ENCODE measurements around the gene POLE. TPM values are rescaled to one million over a fixed set of nuclear protein-coding genes. Genes with fewer than 3 reads are reported as not detected.

The POLE gene
- total RNA-seq, 1 donor from 2014 or later = 154 TPM

GRCh38 chr12:132689227-132689626 lies 2.1 kb upstream of the POLE start:
- intact Hi-C loops (cut with micrococcal nuclease) = loop anchor here (5.0 kb wide), 2 partner anchors 393 to 547 kb away; partner anchors contain the start of genes DDX51, NOC4L and ZNF140

GRCh38 chr12:132686825-132687210 lies 324 bp downstream of the POLE start:
- intact Hi-C loops (cut with micrococcal nuclease) = loop anchor here (1.0 to 5.0 kb wide), 5 partner anchors 23 to 545 kb away; partner anchors contain the start of genes ANKLE2, DDX51, NOC4L and PGAM5

- intact Hi-C loops (cut with micrococcal nuclease) = loop anchor here (5.0 kb wide), 2 partner anchors 397 to 543 kb away; partner anchors contain the start of genes DDX51, NOC4L and ZNF140
These were observed 1.7 kb downstream of the POLE start for GRCh38 chr12:132685400-132685799.

GRCh38 chr12:132677492-132677891 lies 9.7 kb downstream of the POLE start:
- intact Hi-C loops (cut with micrococcal nuclease) = no loop called here

GRCh38 chr12:132675757-132676432 lies 11.2 kb downstream of the POLE start:
- intact Hi-C loops (cut with micrococcal nuclease) = no loop called here

- intact Hi-C loops (cut with micrococcal nuclease) = no loop called here
These were observed 12.6 kb downstream of the POLE start for GRCh38 chr12:132674561-132674960.

GRCh38 chr12:132673288-132674179 lies 13.6 kb downstream of the POLE start:
- intact Hi-C loops (cut with micrococcal nuclease) = no loop called here

GRCh38 chr12:132672678-132673077 lies 14.5 kb downstream of the POLE start:
- intact Hi-C loops (cut with micrococcal nuclease) = no loop called here

GRCh38 chr12:132672116-132672515 lies 15.0 kb downstream of the POLE start:
- intact Hi-C loops (cut with micrococcal nuclease) = no loop called here

- intact Hi-C loops (cut with micrococcal nuclease) = no loop called here
These were observed 17.8 kb downstream of the POLE start for GRCh38 chr12:132669166-132669879.

GRCh38 chr12:132668191-132669088 lies 18.7 kb downstream of the POLE start:
- intact Hi-C loops (cut with micrococcal nuclease) = no loop called here

- intact Hi-C loops (cut with micrococcal nuclease) = no loop called here
These were observed 21.3 kb downstream of the POLE start for GRCh38 chr12:132665794-132666193.

- intact Hi-C loops (cut with micrococcal nuclease) = no loop called here
These were observed 22.0 kb downstream of the POLE start for GRCh38 chr12:132665149-132665491.

- intact Hi-C loops (cut with micrococcal nuclease) = no loop called here
These were observed 22.7 kb downstream of the POLE start for GRCh38 chr12:132664206-132665148.

- intact Hi-C loops (cut with micrococcal nuclease) = no loop called here
These were observed 24.0 kb downstream of the POLE start for GRCh38 chr12:132662901-132663755.

- intact Hi-C loops (cut with micrococcal nuclease) = no loop called here
These were observed 25.2 kb downstream of the POLE start for GRCh38 chr12:132661972-132662371.

- intact Hi-C loops (cut with micrococcal nuclease) = no loop called here
These were observed 26.1 kb downstream of the POLE start for GRCh38 chr12:132660996-132661395.

GRCh38 chr12:132660052-132660451 lies 27.1 kb downstream of the POLE start:
- intact Hi-C loops (cut with micrococcal nuclease) = no loop called here

GRCh38 chr12:132659146-132659545 lies 28.0 kb downstream of the POLE start:
- intact Hi-C loops (cut with micrococcal nuclease) = no loop called here

Measured in T-helper 2 cell treated with Interferon-gamma antibody and Interleukin-4, amounts not matched to agents 100 ng/mL and 5 ng/mL, for 36 hours (primary cell).